ENCODE measurements around the gene ATAD3A. TPM values are rescaled to one million over a fixed set of nuclear protein-coding genes. Genes with fewer than 3 reads are reported as not detected.
"Not testable (repeated sequence)": the region's sequence is repeated elsewhere in the genome, so short reads cannot be mapped to it uniquely, and the experiment has no call there.

Gene ATAD3A
- total and polyA plus RNA-seq, 11 donors: 11.3 to 49.5 (median 19.6) TPM

DNA sequence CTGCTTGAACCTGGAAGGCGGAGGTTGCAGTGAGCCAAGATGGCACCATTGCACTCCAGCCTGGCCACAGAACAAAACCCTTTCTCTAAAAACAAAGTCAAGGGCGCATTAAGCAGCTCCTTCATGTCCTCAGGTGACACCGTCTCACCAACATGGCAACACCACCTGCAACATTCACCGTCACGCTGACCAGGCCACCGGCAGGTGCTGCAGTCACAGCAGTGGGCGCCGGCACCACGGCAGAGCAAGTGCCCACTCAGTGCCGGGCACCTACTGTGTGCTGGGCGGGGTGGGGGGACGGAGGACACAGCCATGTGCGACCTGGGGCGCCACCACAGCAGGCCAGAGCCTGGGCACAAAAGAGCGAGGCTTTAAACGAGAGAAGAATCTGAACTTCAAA lies 28.2 kb upstream of the ATAD3A start:
- H3K36me3 ChIP-seq: peaks cover 0 to 77% (median 57%) of the 10 kb centered on the region in 9 donors
- no peak for DNase-seq
- no peak overlapping the region for H3K4me3 ChIP-seq
- H3K9me3 ChIP-seq: no peaks in the 10 kb centered on the region
- intact Hi-C loops (cut with DNase I): no loop called here
- H3K27ac ChIP-seq: no peak overlapping the region
- 86 to 97% (median 94%) methylated on average over 16 of the region's 16 CpGs for WGBS, 4 donors
- no peaks in the 10 kb centered on the region for H3K4me1 ChIP-seq
- TF ChIP-seq, protein P1, sequence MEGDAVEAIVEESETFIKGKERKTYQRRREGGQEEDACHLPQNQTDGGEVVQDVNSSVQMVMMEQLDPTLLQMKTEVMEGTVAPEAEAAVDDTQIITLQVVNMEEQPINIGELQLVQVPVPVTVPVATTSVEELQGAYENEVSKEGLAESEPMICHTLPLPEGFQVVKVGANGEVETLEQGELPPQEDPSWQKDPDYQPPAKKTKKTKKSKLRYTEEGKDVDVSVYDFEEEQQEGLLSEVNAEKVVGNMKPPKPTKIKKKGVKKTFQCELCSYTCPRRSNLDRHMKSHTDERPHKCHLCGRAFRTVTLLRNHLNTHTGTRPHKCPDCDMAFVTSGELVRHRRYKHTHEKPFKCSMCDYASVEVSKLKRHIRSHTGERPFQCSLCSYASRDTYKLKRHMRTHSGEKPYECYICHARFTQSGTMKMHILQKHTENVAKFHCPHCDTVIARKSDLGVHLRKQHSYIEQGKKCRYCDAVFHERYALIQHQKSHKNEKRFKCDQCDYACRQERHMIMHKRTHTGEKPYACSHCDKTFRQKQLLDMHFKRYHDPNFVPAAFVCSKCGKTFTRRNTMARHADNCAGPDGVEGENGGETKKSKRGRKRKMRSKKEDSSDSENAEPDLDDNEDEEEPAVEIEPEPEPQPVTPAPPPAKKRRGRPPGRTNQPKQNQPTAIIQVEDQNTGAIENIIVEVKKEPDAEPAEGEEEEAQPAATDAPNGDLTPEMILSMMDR (IDR thresholded peaks at IDR 0.05): no peak
- no peak for TF ChIP-seq POLR2A (IDR thresholded peaks at IDR 0.05)
- no peaks in the 10 kb centered on the region for H3K27me3 ChIP-seq
- no peak for ATAC-seq

DNA sequence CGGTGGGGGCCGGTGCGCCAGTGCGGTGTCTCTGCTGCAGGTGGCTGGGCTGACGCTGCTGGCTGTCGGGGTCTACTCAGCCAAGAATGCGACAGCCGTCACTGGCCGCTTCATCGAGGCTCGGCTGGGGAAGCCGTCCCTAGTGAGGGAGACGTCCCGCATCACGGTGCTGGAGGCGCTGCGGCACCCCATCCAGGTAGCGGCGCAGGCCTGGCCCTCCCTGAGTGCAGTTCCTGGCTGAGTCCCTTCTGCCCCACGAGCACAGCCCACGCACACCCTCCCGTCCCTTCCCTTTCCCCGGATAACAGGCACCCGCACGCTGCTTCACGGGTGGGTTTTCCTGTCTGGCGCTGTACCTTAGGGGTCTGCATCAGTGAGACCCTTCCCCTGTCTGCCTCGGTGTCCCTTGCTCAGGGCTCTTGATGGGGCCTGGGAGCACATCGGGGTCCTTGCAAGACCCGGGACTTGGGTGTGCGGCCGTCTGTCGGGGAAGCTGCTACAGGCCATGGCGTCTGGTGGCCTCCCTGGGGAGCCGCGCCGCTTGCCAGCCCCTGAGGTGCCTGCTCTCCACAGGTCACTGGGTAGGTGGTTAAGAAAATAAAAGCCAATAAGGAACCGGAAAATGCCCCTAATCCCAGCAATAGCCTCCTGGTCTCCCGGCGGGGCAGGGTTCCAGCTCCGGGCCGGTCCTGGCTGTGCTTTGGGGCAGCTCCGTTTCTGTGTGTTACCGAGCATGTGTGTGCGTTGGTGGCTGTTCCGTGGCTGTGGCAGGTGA lies 26.8 kb upstream of the ATAD3A start:
- H3K27me3 ChIP-seq; ATAC-seq; DNase-seq; H3K4me3 ChIP-seq; intact Hi-C loops (cut with DNase I); H3K9me3 ChIP-seq; H3K4me1 ChIP-seq; H3K27ac ChIP-seq: not testable (repeated sequence)
- H3K36me3 ChIP-seq: peaks cover 0 to 81% (median 70%) of the 10 kb centered on the region in 9 donors
- 92 to 95% (median 93%) methylated on average over 32 to 42 of the region's 46 CpGs for WGBS, 4 donors

DNA sequence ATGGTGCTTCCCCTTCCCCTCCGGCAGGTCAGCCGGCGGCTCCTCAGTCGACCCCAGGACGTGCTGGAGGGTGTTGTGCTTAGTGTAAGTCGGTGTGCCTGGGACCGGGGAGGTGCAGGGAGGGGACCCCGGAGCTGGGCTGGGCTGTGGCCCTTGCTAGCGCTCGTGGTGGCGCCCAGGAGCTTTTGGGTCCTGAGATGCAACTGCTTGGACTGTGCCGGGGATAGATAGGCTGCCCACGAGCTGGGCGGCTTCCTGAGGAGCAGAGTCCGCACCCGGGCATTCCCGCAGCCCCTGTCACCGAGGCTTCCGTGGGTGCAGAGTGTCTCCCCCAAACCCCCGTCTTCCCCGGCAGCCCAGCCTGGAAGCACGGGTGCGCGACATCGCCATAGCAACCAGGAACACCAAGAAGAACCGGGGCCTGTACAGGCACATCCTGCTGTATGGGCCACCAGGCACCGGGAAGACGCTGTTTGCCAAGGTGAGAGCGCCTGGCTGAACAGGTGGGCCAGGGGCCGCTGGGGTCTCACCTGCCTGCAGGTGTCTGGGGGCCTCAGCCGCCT lies 26.1 kb upstream of the ATAD3A start:
- intact Hi-C loops (cut with DNase I); H3K27me3 ChIP-seq; ATAC-seq; H3K4me3 ChIP-seq; DNase-seq; H3K9me3 ChIP-seq; H3K27ac ChIP-seq; H3K4me1 ChIP-seq: not testable (repeated sequence)
- H3K36me3 ChIP-seq: peaks cover 0 to 84% (median 70%) of the 10 kb centered on the region in 9 donors
- 93 to 95% (median 94%) methylated on average over 21 to 31 of the region's 31 CpGs for WGBS, 4 donors

DNA sequence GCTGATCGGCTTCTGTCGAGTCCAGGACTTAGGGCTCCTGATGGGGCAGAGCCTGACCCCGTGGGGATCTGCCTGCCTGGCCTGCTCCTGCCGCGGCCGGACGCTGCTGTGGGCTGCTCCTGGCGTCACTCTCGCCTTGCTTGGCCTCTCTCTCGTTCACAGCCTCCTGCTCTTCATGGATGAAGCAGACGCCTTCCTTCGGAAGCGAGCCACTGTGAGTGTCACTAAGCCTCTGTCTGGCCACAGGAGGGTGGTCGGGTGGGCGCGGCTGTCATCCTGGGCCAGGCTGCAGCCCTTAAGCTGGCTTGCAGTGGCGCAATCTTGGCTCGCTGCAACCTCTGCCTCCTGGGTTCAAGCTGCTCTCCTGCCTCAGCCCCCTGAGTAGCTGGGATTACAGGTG lies 24.3 kb upstream of the ATAD3A start:
- DNase-seq (no peak), ATAC-seq (no peak)
- 93 to 96% (median 94%) methylated on average over 16 to 18 of the region's 18 CpGs for WGBS, 4 donors
- intact Hi-C loops (cut with DNase I): no loop called here
- Histone ChIP-seq H3K4me3 (no peak overlapping the region), H3K27me3 (no peaks in the 10 kb centered on the region), H3K36me3 (peaks cover 0 to 90% (median 74%) of the 10 kb centered on the region in 9 donors), H3K4me1 (no peaks in the 10 kb centered on the region), H3K27ac (no peak overlapping the region), H3K9me3 (peaks cover 0 to 13% (median 0%) of the 10 kb centered on the region in 12 donors)
- no peak for TF ChIP-seq POLR2A (IDR thresholded peaks at IDR 0.05)
- TF ChIP-seq, protein P1 (IDR thresholded peaks at IDR 0.05): no peak

DNA sequence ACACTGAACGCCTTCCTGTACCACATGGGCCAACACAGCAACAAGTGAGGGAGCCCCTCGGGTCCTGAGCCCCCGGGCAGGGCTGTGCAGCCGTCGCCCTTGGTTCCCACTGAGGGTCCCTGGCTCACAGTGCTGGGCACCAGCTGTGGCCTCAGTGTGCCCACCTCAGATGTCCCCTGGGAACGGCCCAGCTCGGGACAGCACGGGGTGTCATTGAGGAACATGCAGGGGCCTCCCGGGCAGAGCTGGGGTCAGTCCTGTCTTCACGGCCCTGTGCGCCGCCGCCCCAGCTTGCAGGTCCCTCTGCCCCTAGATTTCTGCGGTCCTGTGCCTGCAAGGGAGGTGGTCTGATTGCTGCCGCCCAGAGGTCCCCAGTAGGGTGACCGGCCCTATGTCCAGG lies 22.7 kb upstream of the ATAD3A start:
- ATAC-seq (no peak), DNase-seq (no peak)
- H3K4me3 ChIP-seq: no peak overlapping the region
- no peak overlapping the region for H3K27ac ChIP-seq
- intact Hi-C loops (cut with DNase I): no loop called here
- H3K36me3 ChIP-seq: peaks cover 0 to 88% (median 64%) of the 10 kb centered on the region in 9 donors
- H3K27me3 ChIP-seq: no peaks in the 10 kb centered on the region
- peaks cover 0 to 25% (median 8%) of the 10 kb centered on the region in 12 donors for H3K9me3 ChIP-seq
- 91 to 96% (median 95%) methylated on average over 8 to 16 of the region's 16 CpGs for WGBS, 4 donors
- H3K4me1 ChIP-seq: no peaks in the 10 kb centered on the region
- TF ChIP-seq, protein P1 (IDR thresholded peaks at IDR 0.05): no peak

Measured in heart left ventricle (tissue), 16 donors.